ENCODE data around the gene IGSF6. TPM values are rescaled to one million over a fixed set of nuclear protein-coding genes. Genes with fewer than 3 reads are reported as not detected.

IGSF6 gene
- total RNA-seq, 4 donors from 2014 or later = 1.0 to 4.3 (median 1.3) TPM

DNA sequence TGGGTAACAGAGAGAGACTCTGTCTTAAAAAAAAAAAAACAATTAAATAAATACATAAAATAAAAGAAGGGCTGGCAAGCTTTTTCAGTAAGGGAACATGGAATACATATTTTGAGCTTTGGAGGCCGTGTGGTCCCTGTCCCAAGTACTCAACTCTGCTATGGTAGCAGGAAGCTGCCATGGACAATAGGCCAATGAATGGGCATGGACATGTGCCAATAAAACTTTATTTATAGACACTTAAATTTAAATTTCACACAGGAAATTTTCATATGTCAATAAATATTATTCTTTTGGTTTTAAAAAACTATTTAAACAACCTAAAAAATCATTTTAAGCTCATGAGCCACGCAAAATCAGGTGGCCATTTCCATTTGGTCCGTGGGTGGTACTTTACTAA lies 15.2 kb upstream of the IGSF6 start:
- WGBS = 83% methylated on average over 3 of the region's 3 CpGs
- no peaks in the 10 kb centered on the region for H3K9me3 ChIP-seq
- no peak overlapping the region for H3K4me3 ChIP-seq
- H3K27ac ChIP-seq = no peak overlapping the region
- H3K36me3 ChIP-seq = no peaks in the 10 kb centered on the region
- H3K4me1 ChIP-seq = peaks cover 9% of the 10 kb centered on the region
- peaks cover 15% of the 10 kb centered on the region for H3K27me3 ChIP-seq
- TF ChIP-seq, protein P1, sequence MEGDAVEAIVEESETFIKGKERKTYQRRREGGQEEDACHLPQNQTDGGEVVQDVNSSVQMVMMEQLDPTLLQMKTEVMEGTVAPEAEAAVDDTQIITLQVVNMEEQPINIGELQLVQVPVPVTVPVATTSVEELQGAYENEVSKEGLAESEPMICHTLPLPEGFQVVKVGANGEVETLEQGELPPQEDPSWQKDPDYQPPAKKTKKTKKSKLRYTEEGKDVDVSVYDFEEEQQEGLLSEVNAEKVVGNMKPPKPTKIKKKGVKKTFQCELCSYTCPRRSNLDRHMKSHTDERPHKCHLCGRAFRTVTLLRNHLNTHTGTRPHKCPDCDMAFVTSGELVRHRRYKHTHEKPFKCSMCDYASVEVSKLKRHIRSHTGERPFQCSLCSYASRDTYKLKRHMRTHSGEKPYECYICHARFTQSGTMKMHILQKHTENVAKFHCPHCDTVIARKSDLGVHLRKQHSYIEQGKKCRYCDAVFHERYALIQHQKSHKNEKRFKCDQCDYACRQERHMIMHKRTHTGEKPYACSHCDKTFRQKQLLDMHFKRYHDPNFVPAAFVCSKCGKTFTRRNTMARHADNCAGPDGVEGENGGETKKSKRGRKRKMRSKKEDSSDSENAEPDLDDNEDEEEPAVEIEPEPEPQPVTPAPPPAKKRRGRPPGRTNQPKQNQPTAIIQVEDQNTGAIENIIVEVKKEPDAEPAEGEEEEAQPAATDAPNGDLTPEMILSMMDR (IDR thresholded peaks at IDR 0.05) = no peak
- TF ChIP-seq POLR2A (IDR thresholded peaks at IDR 0.05) (no peak), POLR2AphosphoS5 (IDR thresholded peaks at IDR 0.05) (no peak), EP300 (IDR thresholded peaks at IDR 0.05) (no peak)
- peak in 1 of 2 donors; percentile 8 for DNase-seq (ENCODE audit: low spot score in 2 of 2)

DNA sequence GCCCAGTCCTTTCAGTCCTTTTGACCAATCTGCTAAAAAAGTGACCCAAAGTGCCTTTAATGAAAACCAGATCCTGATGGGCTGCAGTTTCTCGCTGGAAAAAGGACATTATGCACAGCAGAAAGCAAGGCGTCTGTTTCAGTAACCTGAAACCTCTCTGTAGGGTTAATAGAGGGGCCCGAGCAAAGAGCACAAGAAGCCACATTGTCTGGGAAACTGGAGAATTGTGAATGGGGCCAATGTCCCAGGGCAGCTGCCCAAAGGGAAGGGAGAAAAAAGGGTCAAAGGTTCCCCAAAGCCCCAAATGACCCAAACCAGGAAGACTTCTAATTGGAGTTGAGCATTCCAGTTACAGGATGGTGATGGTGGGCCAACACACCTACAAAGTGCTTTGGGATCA lies 14.4 kb upstream of the IGSF6 start:
- DNase-seq (ENCODE audit: low spot score in 2 of 2) = peak in 1 of 2 donors; percentile 24
- Histone ChIP-seq H3K36me3 (no peaks in the 10 kb centered on the region), H3K9me3 (no peaks in the 10 kb centered on the region), H3K4me3 (no peak overlapping the region), H3K27ac (no peak overlapping the region), H3K27me3 (peaks cover 15% of the 10 kb centered on the region), H3K4me1 (peaks cover 9% of the 10 kb centered on the region)
- TF ChIP-seq, protein P1 (IDR thresholded peaks at IDR 0.05) = no peak
- no peak for TF ChIP-seq EP300 (IDR thresholded peaks at IDR 0.05)
- no peak for TF ChIP-seq POLR2A (IDR thresholded peaks at IDR 0.05)
- no peak for TF ChIP-seq POLR2AphosphoS5 (IDR thresholded peaks at IDR 0.05)
- WGBS = 52% methylated on average over 3 of the region's 3 CpGs

DNA sequence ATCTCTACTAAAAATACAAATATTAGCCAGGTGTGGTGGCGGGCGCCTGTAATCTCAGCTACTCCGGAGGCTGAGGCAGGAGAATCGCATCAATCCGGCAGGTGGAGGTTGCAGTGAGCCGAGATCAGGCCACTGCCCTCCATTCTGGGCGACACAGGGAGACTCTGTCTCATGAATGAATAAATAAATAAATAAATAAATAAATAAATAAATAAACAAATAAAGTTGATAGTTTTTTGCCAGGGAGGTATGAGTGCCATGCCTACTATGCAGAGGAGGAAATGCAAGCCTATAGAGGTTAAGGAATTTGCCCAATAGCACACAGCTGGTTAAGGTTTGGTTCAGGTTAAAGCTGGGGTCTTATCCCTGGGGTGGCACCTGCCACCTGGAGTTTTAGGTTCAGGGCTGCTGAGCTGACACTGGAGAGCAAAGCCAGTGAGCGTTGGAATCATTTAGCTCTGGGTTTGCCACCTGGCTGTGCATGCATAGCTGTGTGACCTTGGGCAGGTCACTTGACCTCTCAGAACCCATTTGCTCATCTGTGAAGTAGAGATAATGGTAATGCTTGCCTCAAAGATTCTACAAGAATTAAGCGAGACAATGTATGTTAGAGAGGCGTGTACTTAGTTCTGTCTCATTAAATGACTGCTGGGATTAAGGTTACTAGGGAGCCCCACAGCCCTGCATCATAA lies 12.5 kb upstream of the IGSF6 start:
- no peaks in the 10 kb centered on the region for H3K36me3 ChIP-seq
- DNase-seq (ENCODE audit: low spot score in 2 of 2) = peak in 1 of 2 donors; percentile 44
- TF ChIP-seq EP300 (IDR thresholded peaks at IDR 0.05) (no peak), POLR2AphosphoS5 (IDR thresholded peaks at IDR 0.05) (no peak), POLR2A (IDR thresholded peaks at IDR 0.05) (no peak)
- TF ChIP-seq, protein P1 (IDR thresholded peaks at IDR 0.05) = no peak
- H3K27me3 ChIP-seq = peaks cover 12% of the 10 kb centered on the region
- H3K4me3 ChIP-seq = no peak overlapping the region
- H3K27ac ChIP-seq = no peak overlapping the region
- peaks cover 9% of the 10 kb centered on the region for H3K4me1 ChIP-seq
- H3K9me3 ChIP-seq = no peaks in the 10 kb centered on the region
- WGBS = 96% methylated on average over 10 of the region's 10 CpGs

GRCh38 chr16:21663889-21664647 lies 11.7 kb upstream of the IGSF6 start, which contains the start of gene OTOA:
Gene OTOA, plus strand, starts transcription at chr16:21663968. Its CDS starts 14,547 bp downstream, at chr16:21678515.
- Histone ChIP-seq H3K27me3 (peaks cover 12% of the 10 kb centered on the region), H3K4me1 (peaks cover 9% of the 10 kb centered on the region), H3K36me3 (no peaks in the 10 kb centered on the region), H3K4me3 (peak within 1 kb of the TSS; percentile 44), H3K9me3 (no peaks in the 10 kb centered on the region), H3K27ac (no peak within 1 kb of the TSS)
- peak in 1 of 2 donors; percentile 65 for DNase-seq (ENCODE audit: low spot score in 2 of 2)
- no peak for TF ChIP-seq POLR2AphosphoS5 (IDR thresholded peaks at IDR 0.05)
- no peak for TF ChIP-seq EP300 (IDR thresholded peaks at IDR 0.05)
- TF ChIP-seq, protein P1 (IDR thresholded peaks at IDR 0.05) = no peak
- TF ChIP-seq POLR2A (IDR thresholded peaks at IDR 0.05) = no peak
- WGBS = 17% methylated on average over 21 of the region's 45 CpGs

DNA sequence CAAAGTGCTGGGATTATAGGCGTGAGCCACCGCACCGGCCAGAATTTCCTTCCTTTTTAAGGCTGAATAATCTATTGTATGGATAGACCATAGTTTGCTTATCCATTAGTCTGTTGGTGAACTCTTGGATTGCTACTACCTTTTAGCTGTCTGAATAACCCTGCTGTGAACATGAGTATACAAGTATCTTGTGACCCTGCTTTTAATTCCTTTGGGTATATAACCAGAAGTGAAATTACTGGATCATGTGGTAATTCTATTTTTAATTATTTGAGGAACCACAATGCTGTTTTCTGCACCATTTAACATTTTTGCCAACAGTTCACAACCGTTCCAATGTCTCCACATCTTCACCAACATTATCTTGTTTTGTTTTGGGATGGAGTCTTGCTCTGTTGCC lies 6.7 kb upstream of the IGSF6 start:
- Histone ChIP-seq H3K4me3 (no peak overlapping the region), H3K4me1 (peaks cover 27% of the 10 kb centered on the region), H3K9me3 (no peaks in the 10 kb centered on the region), H3K36me3 (peaks cover 4% of the 10 kb centered on the region), H3K27me3 (peaks cover 5% of the 10 kb centered on the region), H3K27ac (no peak overlapping the region)
- 86% methylated on average over 4 of the region's 4 CpGs for WGBS
- DNase-seq (ENCODE audit: low spot score in 2 of 2) = no peak
- no peak for TF ChIP-seq EP300 (IDR thresholded peaks at IDR 0.05)
- no peak for TF ChIP-seq POLR2A (IDR thresholded peaks at IDR 0.05)
- TF ChIP-seq, protein P1 (IDR thresholded peaks at IDR 0.05) = no peak
- TF ChIP-seq POLR2AphosphoS5 (IDR thresholded peaks at IDR 0.05) = no peak

Measured in suprapubic skin (tissue), 4 donors.